ENCODE measurements around the gene IL17RD. TPM values are rescaled to one million over a fixed set of nuclear protein-coding genes. Genes with fewer than 3 reads are reported as not detected.

Gene IL17RD
- total RNA-seq, 1 experiment from 2014 or later, result 31.7 TPM

GRCh38 chr3:57151021-57151449 is 14.1 kb downstream of the IL17RD start:
- Histone ChIP-seq H3K14ac (ENCODE audit: insufficient read depth, low read length) (no peak overlapping the region), H2BK15ac (ENCODE audit: low read depth, low read length) (no peak overlapping the region), H3K9ac (ENCODE audit: extremely low read depth, insufficient read length, low read length) (no peak overlapping the region), H3K4me2 (ENCODE audit: insufficient read depth, insufficient read length, low read length) (no peak overlapping the region), H3T11ph (ENCODE audit: low read length) (no peak overlapping the region), H3K23ac (ENCODE audit: insufficient read length, low read depth, low read length) (no peak overlapping the region), H3K79me2 (ENCODE audit: insufficient read depth, low read length) (peaks cover 10% of the 10 kb centered on the region; the same call in 1 of the 2 replicates), H4K5ac (ENCODE audit: insufficient read length, low read depth, low read length) (no peak overlapping the region), H2AFZ (ENCODE audit: low read length) (no peak overlapping the region), H2BK20ac (ENCODE audit: low read depth, low read length, poor library complexity, severe bottlenecking) (no peak overlapping the region), H3K27ac (ENCODE audit: insufficient read length, low read depth, low read length) (no peak overlapping the region), H3K23me2 (ENCODE audit: insufficient read length, low read depth, low read length, poor library complexity, severe bottlenecking) (no peaks in the 10 kb centered on the region), H2BK5ac (ENCODE audit: insufficient read length, low read length) (no peak overlapping the region), H3K9me3 (ENCODE audit: control insufficient read depth, low read depth, low read length) (no peaks in the 10 kb centered on the region), H2AK5ac (ENCODE audit: insufficient read length, low read length) (no peak overlapping the region), H4K91ac (ENCODE audit: insufficient read length, low read depth, low read length) (no peak overlapping the region), H4K20me1 (ENCODE audit: control insufficient read depth, insufficient read depth, insufficient read length) (no peaks in the 10 kb centered on the region), H2BK12ac (ENCODE audit: insufficient read length, low read depth, low read length) (no peak overlapping the region), H3K56ac (ENCODE audit: insufficient read length, low read depth, low read length) (no peak overlapping the region), H4K8ac (replicated peaks; ENCODE audit: insufficient read length, low read depth, low read length) (no peak overlapping the region), H2BK120ac (ENCODE audit: low read depth, low read length, poor library complexity, severe bottlenecking) (no peak overlapping the region), H3K18ac (ENCODE audit: insufficient read length, low read depth, low read length) (no peak overlapping the region), H3K27me3 (ENCODE audit: insufficient read depth, low read length) (no peaks in the 10 kb centered on the region), H3K4me1 (ENCODE audit: insufficient read depth, low read length) (peaks cover 15% of the 10 kb centered on the region; the same call in 1 of the 2 replicates), H3K4ac (ENCODE audit: low read depth, low read length) (no peak overlapping the region), H3K79me1 (ENCODE audit: insufficient read depth, low read depth, low read length, poor library complexity, severe bottlenecking) (no peaks in the 10 kb centered on the region)
- Mint-ChIP-seq H3K27ac (no peak overlapping the region), H3K36me3 (ENCODE audit: insufficient read depth in 1 of 3, low read depth in 3 of 3) (peaks cover 4 to 8% (median 8%) of the 10 kb centered on the region in 3 experiments; a peak in 5 of 7 replicates), H3K27me3 (ENCODE audit: low read depth) (peaks cover 12% of the 10 kb centered on the region), H3K4me3 (no peak overlapping the region; a peak in 1 of 5 replicates), H3K9me3 (no peaks in the 10 kb centered on the region; a peak in 1 of 5 replicates), H3K4me1 (peaks cover 44% of the 10 kb centered on the region in 2 experiments)
- TF ChIP-seq CTCF (conservative IDR thresholded peaks at IDR 0.05), result no peak
- no peak for DNase-seq
- no CpG with 5 or more reads among the region's 2 CpGs for WGBS (ENCODE audit: extremely low coverage, insufficient read length, low lambda C conversion rate)
